Trophoblast cell (in vitro differentiated cells and primary cell): ENCODE measurements around the gene KRABD2.

Experiments
- DNase-seq, 2 donors: peaks; one replicate each; pipeline ENCODE4 v3.0.0-alpha.2; 2016
- H2AFZ ChIP-seq: 2 replicates; pipeline ENCODE4 v1.6.1; 2013; ENCODE audit warnings: low read length, moderate library complexity, mild to moderate bottlenecking; ENCODE audit not compliant: insufficient read depth, poor library complexity
- H2AK5ac ChIP-seq: 2 replicates; pipeline ENCODE4 v1.6.1; 2013; ENCODE audit warnings: mild to moderate bottlenecking, low read length
- H2BK120ac ChIP-seq: 2 replicates; pipeline ENCODE4 v1.6.1; 2013; ENCODE audit warnings: low read length, mild to moderate bottlenecking, moderate library complexity; ENCODE audit not compliant: insufficient read depth, poor library complexity
- H2BK12ac ChIP-seq: 2 replicates; pipeline ENCODE4 v1.6.1; 2013; ENCODE audit warnings: mild to moderate bottlenecking, low read length, moderate library complexity
- H2BK5ac ChIP-seq: 2 replicates; pipeline ENCODE4 v1.6.1; 2013; ENCODE audit warnings: low read length, low read depth, moderate library complexity, mild to moderate bottlenecking; ENCODE audit not compliant: poor library complexity
- H3K14ac ChIP-seq: 2 replicates; pipeline ENCODE4 v1.6.1; 2013; ENCODE audit warnings: mild to moderate bottlenecking, low read length
- H3K18ac ChIP-seq: 2 replicates; pipeline ENCODE4 v1.6.1; 2013; ENCODE audit warnings: mild to moderate bottlenecking, low read length
- H3K23ac ChIP-seq: 2 replicates; pipeline ENCODE4 v1.6.1; 2013; ENCODE audit warnings: low read length
- H3K27ac ChIP-seq: 2 replicates; pipeline ENCODE4 v1.5.1; 2013; ENCODE audit warnings: low read depth, mild to moderate bottlenecking, inconsistent platforms, low read length, moderate library complexity
- H3K27me3 ChIP-seq: 2 replicates; pipeline ENCODE4 v1.6.1; 2013; ENCODE audit warnings: inconsistent platforms, mild to moderate bottlenecking, low read length, moderate library complexity; ENCODE audit not compliant: insufficient read depth
- H3K36me3 ChIP-seq, 2 experiments: 1 replicate in 1 of 2; 2 replicates in 1 of 2; pipeline ENCODE4 v1.6.1; 2013; ENCODE audit warnings: low read length in 2 of 2, mild to moderate bottlenecking in 2 of 2, moderate library complexity in 1 of 2; ENCODE audit not compliant: insufficient read depth in 2 of 2, control insufficient read depth in 1 of 2
- H3K4ac ChIP-seq: 2 replicates; pipeline ENCODE4 v1.6.1; 2013; ENCODE audit warnings: low read depth, mild to moderate bottlenecking, low read length, moderate library complexity
- H3K4me1 ChIP-seq, 2 experiments: 1 replicate in 1 of 2; 2 replicates in 1 of 2; pipeline ENCODE4 v1.6.1; 2013; ENCODE audit warnings: low read length in 2 of 2, mild to moderate bottlenecking in 2 of 2, moderate library complexity in 1 of 2; ENCODE audit not compliant: insufficient read depth in 2 of 2, control insufficient read depth in 1 of 2
- H3K4me2 ChIP-seq: 2 replicates; pipeline ENCODE4 v1.6.1; 2013; ENCODE audit warnings: inconsistent platforms, mild to moderate bottlenecking, low read length, moderate library complexity
- H3K4me3 ChIP-seq: 2 replicates; pipeline ENCODE4 v1.5.1; 2013; ENCODE audit warnings: mild to moderate bottlenecking, low read depth, low read length, inconsistent platforms
- H3K79me1 ChIP-seq: one replicate; pipeline ENCODE4 v1.6.1; 2013; ENCODE audit warnings: low read length
- H3K79me2 ChIP-seq: 2 replicates; pipeline ENCODE4 v1.6.1; 2013; ENCODE audit warnings: low read length, mild to moderate bottlenecking; ENCODE audit not compliant: control insufficient read depth, insufficient read depth, poor library complexity
- H3K9ac ChIP-seq: 2 replicates; pipeline ENCODE4 v1.6.1; 2013; ENCODE audit warnings: mild to moderate bottlenecking, low read length
- H3K9me3 ChIP-seq: 2 replicates; pipeline ENCODE4 v1.6.1; 2013; ENCODE audit warnings: low read depth, mild to moderate bottlenecking, control low read depth, inconsistent platforms, low read length; ENCODE audit not compliant: insufficient read depth
- H4K12ac ChIP-seq: 2 replicates; pipeline ENCODE4 v1.6.1; 2013; ENCODE audit warnings: low read depth, mild to moderate bottlenecking, low read length, moderate library complexity
- H4K8ac ChIP-seq: 2 replicates; pipeline ENCODE4 v1.6.1; 2013; ENCODE audit warnings: low read depth, mild to moderate bottlenecking, low read length, moderate library complexity
- H4K91ac ChIP-seq: one replicate; pipeline ENCODE4 v1.6.1; 2013; ENCODE audit warnings: low read depth, mild to moderate bottlenecking, low read length, moderate library complexity
- WGBS: extraction: QIAGEN DNeasy Blood & Tissue Kit; methylation state at CpG from one replicate; pipeline ENCODE4 v1.1.7; 2013; ENCODE audit warnings: missing lambda C conversion rate; ENCODE audit not compliant: insufficient read length, insufficient coverage; ENCODE audit errors: extremely low coverage; 5-methylcytosine and 5-hydroxymethylcytosine counted together

The KRABD2 gene

GRCh38 chr17:8376271-8377067 lies at the start of gene KRABD2:
Gene KRABD2 (minus strand): TSS chr17:8376704.
- Histone ChIP-seq H3K4ac (peak within 1 kb of the TSS; percentile 91), H3K36me3 (peaks cover 17 to 37% of the 10 kb centered on the region in 2 experiments), H3K9ac (peak within 1 kb of the TSS; percentile 93), H3K4me2 (peak within 1 kb of the TSS; percentile 86), H3K4me3 (peak within 1 kb of the TSS; percentile 89), H3K27ac (peak within 1 kb of the TSS; percentile 88), H4K12ac (peak within 1 kb of the TSS; percentile 99), H3K79me1 (peaks cover 3% of the 10 kb centered on the region), H3K27me3 (no peaks in the 10 kb centered on the region), H3K4me1 (peaks cover 6 to 10% of the 10 kb centered on the region in 2 experiments), H2BK120ac (peak within 1 kb of the TSS; percentile 71), H3K23ac (no peak within 1 kb of the TSS), H4K8ac (peak within 1 kb of the TSS; percentile 97), H3K79me2 (peaks cover 6% of the 10 kb centered on the region), H2AFZ (peak within 1 kb of the TSS; percentile 89), H3K14ac (peak within 1 kb of the TSS; percentile 98), H2BK5ac (peak within 1 kb of the TSS; percentile 66), H2BK12ac (no peak within 1 kb of the TSS), H3K18ac (peak within 1 kb of the TSS; percentile 89), H4K91ac (peak within 1 kb of the TSS; percentile 78), H2AK5ac (peak within 1 kb of the TSS; percentile 55), H3K9me3 (no peaks in the 10 kb centered on the region)
- no CpG with 5 or more reads among the region's 41 CpGs for WGBS
- DNase-seq = peak; percentile 80 to 82

GRCh38 chr17:8421571-8421970 lies 45.1 kb upstream of the KRABD2 start:
- no peak overlapping the region for H4K91ac ChIP-seq
- no peak overlapping the region for H3K4me2 ChIP-seq
- H2AK5ac ChIP-seq = no peak overlapping the region
- H3K18ac ChIP-seq = no peak overlapping the region
- no peak overlapping the region for H3K4ac ChIP-seq
- no peak overlapping the region for H4K12ac ChIP-seq
- no peak overlapping the region for H3K23ac ChIP-seq
- H3K79me2 ChIP-seq = no peaks in the 10 kb centered on the region
- H2BK12ac ChIP-seq = no peak overlapping the region
- DNase-seq = no peak
- no peak overlapping the region for H2AFZ ChIP-seq
- H4K8ac ChIP-seq = no peak overlapping the region
- H3K14ac ChIP-seq = no peak overlapping the region
- no peak overlapping the region for H2BK120ac ChIP-seq
- no peaks in the 10 kb centered on the region for H3K9me3 ChIP-seq
- no peaks in the 10 kb centered on the region for H3K79me1 ChIP-seq
- H3K4me3 ChIP-seq = no peak overlapping the region
- H3K36me3 ChIP-seq = no peaks in the 10 kb centered on the region
- H2BK5ac ChIP-seq = no peak overlapping the region
- no peaks in the 10 kb centered on the region for H3K27me3 ChIP-seq
- no CpG with 5 or more reads among the region's 3 CpGs for WGBS
- peaks cover 0 to 3% of the 10 kb centered on the region in 2 experiments for H3K4me1 ChIP-seq
- H3K9ac ChIP-seq = no peak overlapping the region
- no peak overlapping the region for H3K27ac ChIP-seq

- no peak overlapping the region for H3K27ac ChIP-seq
- no peak overlapping the region for H2AK5ac ChIP-seq
- no peaks in the 10 kb centered on the region for H3K36me3 ChIP-seq
- no peak overlapping the region for H3K9ac ChIP-seq
- no peaks in the 10 kb centered on the region for H3K79me2 ChIP-seq
- no peak overlapping the region for H4K91ac ChIP-seq
- no peaks in the 10 kb centered on the region for H3K27me3 ChIP-seq
- no peak overlapping the region for H4K8ac ChIP-seq
- H2AFZ ChIP-seq = no peak overlapping the region
- no CpG with 5 or more reads among the region's 5 CpGs for WGBS
- no peaks in the 10 kb centered on the region for H3K79me1 ChIP-seq
- no peak overlapping the region for H2BK120ac ChIP-seq
- no peak overlapping the region for H3K4me3 ChIP-seq
- peaks cover 0 to 3% of the 10 kb centered on the region in 2 experiments for H3K4me1 ChIP-seq
- H3K4ac ChIP-seq = no peak overlapping the region
- no peak overlapping the region for H2BK5ac ChIP-seq
- H3K4me2 ChIP-seq = no peak overlapping the region
- H3K18ac ChIP-seq = no peak overlapping the region
- no peak overlapping the region for H2BK12ac ChIP-seq
- H4K12ac ChIP-seq = no peak overlapping the region
- peak in 1 of 2 donors; percentile 20 for DNase-seq
- no peak overlapping the region for H3K23ac ChIP-seq
- H3K9me3 ChIP-seq = no peaks in the 10 kb centered on the region
- H3K14ac ChIP-seq = no peak overlapping the region
Measured at GRCh38 chr17:8420041-8420934, 43.8 kb upstream of the KRABD2 start.

- no peak overlapping the region for H2AK5ac ChIP-seq
- peaks cover 0 to 3% of the 10 kb centered on the region in 2 experiments for H3K4me1 ChIP-seq
- H3K4me3 ChIP-seq = no peak overlapping the region
- no peak overlapping the region for H4K12ac ChIP-seq
- H3K27me3 ChIP-seq = no peaks in the 10 kb centered on the region
- H2BK12ac ChIP-seq = no peak overlapping the region
- H3K9ac ChIP-seq = no peak overlapping the region
- H3K4me2 ChIP-seq = no peak overlapping the region
- no peaks in the 10 kb centered on the region for H3K79me1 ChIP-seq
- no peak overlapping the region for H3K27ac ChIP-seq
- no peak overlapping the region for H3K23ac ChIP-seq
- no peak overlapping the region for H3K14ac ChIP-seq
- no CpG with 5 or more reads among the region's 1 CpG for WGBS
- no peak overlapping the region for H3K4ac ChIP-seq
- H3K18ac ChIP-seq = no peak overlapping the region
- H4K91ac ChIP-seq = no peak overlapping the region
- H3K9me3 ChIP-seq = no peaks in the 10 kb centered on the region
- no peak for DNase-seq
- no peaks in the 10 kb centered on the region for H3K36me3 ChIP-seq
- H2BK5ac ChIP-seq = no peak overlapping the region
- no peaks in the 10 kb centered on the region for H3K79me2 ChIP-seq
- H4K8ac ChIP-seq = no peak overlapping the region
- no peak overlapping the region for H2AFZ ChIP-seq
- no peak overlapping the region for H2BK120ac ChIP-seq
Measured at GRCh38 chr17:8419305-8419704, 42.8 kb upstream of the KRABD2 start.
